DOHH2 (cell line): Measurements from ENCODE around the gene DHX29.

Source experiments
- CTCF ChIP-seq: fragments of 200-600 bp; sonication (generic); IDR thresholded peaks from one replicate; pipeline ENCODE4 v1.5.1; 2014; ENCODE audit warnings: antibody characterized with exemption, mild to moderate bottlenecking, low read depth, low read length; ENCODE audit not compliant: poor library complexity, severe bottlenecking
- EZH2phosphoT487 ChIP-seq: fragments of 200-600 bp; sonication (generic); IDR thresholded peaks from 2 replicates; pipeline ENCODE4 v1.6.1; 2017; ENCODE audit warnings: borderline replicate concordance, mild to moderate bottlenecking, antibody characterized with exemption, low read length, moderate library complexity, mixed read lengths

GRCh38 chr5:55230086-55230629 is 77.3 kb downstream of the DHX29 start:
- no peak for TF ChIP-seq CTCF
- no peak for TF ChIP-seq EZH2phosphoT487
